HG03064 (cell line): ENCODE measurements around the gene POU4F2.
"Not testable (repeated sequence)": the region's sequence is repeated elsewhere in the genome, so short reads cannot be mapped to it uniquely, and the experiment has no call there.

Experiments used
- ATAC-seq: cut with Tn5 transposase; IDR thresholded peaks from one replicate; pipeline ENCODE4 v1.9.1; 2021; ENCODE audit warnings: low read depth; ENCODE audit not compliant: unreplicated experiment

POU4F2 gene

DNA sequence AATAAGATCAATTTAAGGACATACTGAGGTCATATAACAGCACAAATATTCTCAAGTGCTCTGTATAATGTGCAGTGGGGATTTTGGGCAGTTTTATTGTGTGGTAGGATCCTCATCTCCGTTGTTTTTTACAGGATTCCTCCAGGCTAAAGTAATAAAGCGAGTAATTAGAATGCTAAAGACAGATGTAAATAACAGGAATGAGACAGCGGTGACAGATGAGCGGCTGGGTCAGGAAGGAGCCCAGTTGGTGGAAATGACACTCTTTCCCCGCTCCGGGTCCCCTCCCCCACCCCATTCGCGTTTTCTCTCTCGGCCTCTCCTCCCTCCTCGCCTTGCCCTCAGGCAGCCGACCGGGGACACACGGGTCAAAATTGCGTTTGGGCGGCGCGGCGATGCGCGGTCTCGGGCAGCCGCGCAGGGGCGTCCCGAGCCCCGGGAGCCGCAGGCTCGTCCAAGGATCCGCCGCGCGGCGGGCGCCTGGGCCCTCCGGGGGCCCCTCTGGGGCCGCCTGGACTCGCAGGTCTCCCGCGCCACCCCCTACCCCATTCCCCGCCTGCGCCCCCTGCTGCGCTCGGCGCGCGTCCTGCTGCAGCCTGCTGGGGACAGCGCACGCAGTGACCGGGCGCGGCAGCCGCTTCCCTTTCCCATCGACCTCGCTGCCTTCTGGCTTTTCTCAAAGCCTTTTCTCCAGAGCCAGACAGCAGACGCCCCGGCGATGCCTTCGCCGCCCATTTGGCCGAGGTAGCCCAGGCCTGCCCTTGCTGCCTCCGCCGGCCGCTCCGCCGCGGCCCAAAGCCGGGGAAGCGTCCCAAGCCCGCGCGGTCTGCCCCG is 16.2 kb downstream of the POU4F2 start:
- no peak for ATAC-seq

DNA sequence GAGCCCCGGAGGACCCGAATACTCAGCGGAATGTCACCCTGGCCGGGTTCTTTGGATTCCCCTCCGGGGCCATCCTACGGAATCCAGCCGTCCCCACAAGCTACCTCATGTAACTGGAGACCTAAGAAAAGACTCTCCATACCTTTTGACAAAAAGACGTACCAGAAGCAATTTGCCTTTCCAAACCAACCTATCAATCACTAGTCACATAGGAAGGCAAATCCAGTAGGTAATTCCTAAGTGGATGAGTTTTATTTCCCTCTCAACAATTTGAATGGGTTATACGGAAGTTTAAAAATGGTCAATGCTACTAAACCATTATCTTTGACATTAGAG is 16.8 kb downstream of the POU4F2 start:
- ATAC-seq = no peak

- no peak for ATAC-seq
These were observed 22.7 kb downstream of the POU4F2 start for GRCh38 chr4:146661367-146661766.

DNA sequence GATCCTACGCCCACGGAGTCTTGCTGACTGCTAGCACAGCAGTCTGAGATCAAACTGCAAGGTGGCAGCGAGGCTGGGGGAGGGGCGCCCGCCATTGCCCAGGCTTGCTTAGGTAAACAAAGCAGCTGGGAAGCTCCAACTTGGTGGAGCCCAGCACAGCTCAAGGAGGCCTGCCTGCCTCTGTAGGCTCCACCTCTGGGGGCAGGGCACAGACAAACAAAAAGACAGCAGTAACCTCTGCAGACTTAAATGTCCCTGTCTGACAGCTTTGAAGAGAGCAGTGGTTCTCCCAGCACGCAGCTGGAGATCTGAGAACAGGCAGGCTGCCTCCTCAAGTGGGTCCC is 25.2 kb downstream of the POU4F2 start:
- ATAC-seq = not testable (repeated sequence)

DNA sequence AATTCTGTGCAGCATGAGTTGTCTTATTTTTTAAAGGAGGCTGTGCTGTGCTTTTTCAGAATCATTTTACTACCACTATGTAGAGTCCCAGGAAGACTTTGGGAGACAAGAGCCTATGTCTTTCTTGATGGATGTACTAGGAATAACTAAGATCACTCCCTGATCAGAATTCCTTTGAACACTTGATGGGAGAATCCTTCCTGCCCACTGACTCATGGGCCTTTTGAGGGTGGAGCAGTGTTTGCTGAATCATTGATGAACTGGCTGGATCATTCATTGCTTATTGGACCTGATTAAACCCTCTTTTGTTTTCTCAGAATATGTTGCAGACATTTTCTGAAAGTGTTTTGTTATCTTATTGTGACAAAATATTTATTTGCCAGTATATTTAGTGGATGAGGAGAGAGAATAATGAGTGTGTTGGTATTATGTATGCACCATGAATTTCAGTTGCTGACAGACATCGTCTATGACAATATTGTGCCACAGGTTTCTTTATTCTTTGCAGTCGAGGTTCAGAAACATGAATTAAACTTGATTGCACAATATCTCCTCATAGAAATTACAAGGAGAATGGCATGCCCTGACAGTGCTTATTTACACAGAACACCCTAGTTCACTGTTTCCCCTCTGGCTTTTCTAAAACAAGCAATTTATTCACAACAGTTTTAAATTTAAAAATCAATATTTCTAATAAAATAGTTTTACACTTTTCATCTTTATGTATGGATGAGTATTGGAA is 36.3 kb downstream of the POU4F2 start:
- no peak for ATAC-seq
